ENCODE results near the gene ISCA1.

The ISCA1 gene

GRCh38 chr9:86217076-86217755 lies 65.1 kb downstream of the ISCA1 start:
- TF ChIP-seq, protein P1, sequence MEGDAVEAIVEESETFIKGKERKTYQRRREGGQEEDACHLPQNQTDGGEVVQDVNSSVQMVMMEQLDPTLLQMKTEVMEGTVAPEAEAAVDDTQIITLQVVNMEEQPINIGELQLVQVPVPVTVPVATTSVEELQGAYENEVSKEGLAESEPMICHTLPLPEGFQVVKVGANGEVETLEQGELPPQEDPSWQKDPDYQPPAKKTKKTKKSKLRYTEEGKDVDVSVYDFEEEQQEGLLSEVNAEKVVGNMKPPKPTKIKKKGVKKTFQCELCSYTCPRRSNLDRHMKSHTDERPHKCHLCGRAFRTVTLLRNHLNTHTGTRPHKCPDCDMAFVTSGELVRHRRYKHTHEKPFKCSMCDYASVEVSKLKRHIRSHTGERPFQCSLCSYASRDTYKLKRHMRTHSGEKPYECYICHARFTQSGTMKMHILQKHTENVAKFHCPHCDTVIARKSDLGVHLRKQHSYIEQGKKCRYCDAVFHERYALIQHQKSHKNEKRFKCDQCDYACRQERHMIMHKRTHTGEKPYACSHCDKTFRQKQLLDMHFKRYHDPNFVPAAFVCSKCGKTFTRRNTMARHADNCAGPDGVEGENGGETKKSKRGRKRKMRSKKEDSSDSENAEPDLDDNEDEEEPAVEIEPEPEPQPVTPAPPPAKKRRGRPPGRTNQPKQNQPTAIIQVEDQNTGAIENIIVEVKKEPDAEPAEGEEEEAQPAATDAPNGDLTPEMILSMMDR (IDR thresholded peaks at IDR 0.05; ENCODE audit: borderline replicate concordance, insufficient read depth, low read depth, low read length) = no peak
- H3K4me3 ChIP-seq (ENCODE audit: low read depth, low read length) = no peak overlapping the region

Measured in GM12875 (cell line).